Nephron (organoid): ENCODE results near the gene KRABD2.
A peak's percentile ranks its signal among the peaks of the same experiment; 100 is the strongest.

Experiments used
- H3K27ac Mint-ChIP-seq, 3 experiments: 2 replicates each; pipeline ENCODE4 v1.8.0; 2020; ENCODE audit warnings: mixed read lengths in 3 of 3, mild to moderate bottlenecking in 2 of 3, moderate library complexity in 1 of 3
- H3K27me3 Mint-ChIP-seq: 2 replicates; pipeline ENCODE4 v1.8.0; 2021; ENCODE audit warnings: low read depth, mild to moderate bottlenecking, moderate library complexity, mixed read lengths
- H3K36me3 Mint-ChIP-seq: 2 replicates; pipeline ENCODE4 v1.8.0; 2020; ENCODE audit warnings: low read depth, mixed read lengths
- H3K4me1 Mint-ChIP-seq: 2 replicates; pipeline ENCODE4 v1.8.0; 2020; ENCODE audit warnings: mixed read lengths
- H3K4me3 Mint-ChIP-seq, 3 experiments: 2 replicates each; pipeline ENCODE4 v1.8.0; 2020; ENCODE audit warnings: mild to moderate bottlenecking in 3 of 3, mixed read lengths in 3 of 3, moderate library complexity in 2 of 3
- H3K9me3 Mint-ChIP-seq: 2 replicates; pipeline ENCODE4 v1.8.0; 2020; ENCODE audit warnings: mixed read lengths
- CTCF ChIP-seq, 3 experiments: fragments of 200-600 bp; sonication (generic); IDR thresholded peaks; one replicate each; pipeline ENCODE4 v1.5.0; 2021; ENCODE audit warnings: antibody characterized with exemption in 3 of 3; ENCODE audit not compliant: unreplicated experiment in 3 of 3

The KRABD2 gene

GRCh38 chr17:8332128-8332527, 44.4 kb downstream of the KRABD2 start:
- Mint-ChIP-seq H3K36me3 (no peaks in the 10 kb centered on the region), H3K9me3 (no peaks in the 10 kb centered on the region), H3K27me3 (peaks cover 3% of the 10 kb centered on the region), H3K4me1 (no peaks in the 10 kb centered on the region), H3K27ac (no peak overlapping the region), H3K4me3 (no peak overlapping the region)
- no peak for TF ChIP-seq CTCF (IDR thresholded peaks at IDR 0.05; ENCODE audit: unreplicated experiment in 3 of 3)

DNA sequence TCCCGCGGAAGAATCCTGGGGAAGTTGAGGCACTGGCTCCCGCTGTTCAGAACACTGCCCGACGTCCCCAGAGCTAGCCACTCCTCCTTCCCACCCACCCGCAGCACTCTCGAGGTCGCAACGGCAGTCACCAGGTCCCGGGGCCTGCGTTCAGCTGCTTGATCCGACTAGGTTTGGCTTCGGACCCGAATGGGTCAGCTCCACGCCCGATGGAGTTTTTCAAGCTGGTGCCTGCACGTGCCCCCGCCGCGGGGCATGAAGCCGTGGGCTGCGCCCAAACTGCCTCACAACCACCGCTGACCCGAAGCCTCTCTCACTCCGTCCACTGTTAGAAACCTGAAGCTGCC, 49.2 kb downstream of the KRABD2 start:
- Mint-ChIP-seq H3K36me3 (no peaks in the 10 kb centered on the region), H3K4me3 (peak overlapping the region; percentile 79 to 85 (median 83)), H3K4me1 (peaks cover 7% of the 10 kb centered on the region), H3K9me3 (no peaks in the 10 kb centered on the region), H3K27ac (peak overlapping the region in 1 of 3 experiments; percentile 83), H3K27me3 (peaks cover 14% of the 10 kb centered on the region)
- no peak for TF ChIP-seq CTCF (IDR thresholded peaks at IDR 0.05; ENCODE audit: unreplicated experiment in 3 of 3)
